Heart left ventricle (tissue), 13 donors: ENCODE data around the gene HMX2.

Source experiments
- CTCF ChIP-seq, 12 donors: fragments of 200-600 bp; sonication (generic) in 4 of 12; IDR thresholded peaks; one replicate each; pipeline versions ENCODE4 v1.5.0 to v1.8.0; 2018 to 2022; ENCODE audit warnings: antibody characterized with exemption in 12 of 12, mild to moderate bottlenecking in 5 of 12
- POLR2A ChIP-seq, 2 donors: fragments of 450-650 bp; IDR thresholded peaks; one replicate each; pipeline ENCODE4 v1.6.1; 2017; ENCODE audit warnings: antibody characterized with exemption in 2 of 2, mild to moderate bottlenecking in 2 of 2, moderate library complexity in 2 of 2
- donor health status: ischemic (EF 13 %, LVEDD 7.1; RV severe dilation, severe dysfunction).
- donor health status: DM: no; HTN: yes; CAD: no.
- donor health status: DM: no; HTN: no; CAD: no.
- donor health status: ischemic (EF 25% LVEDD 6.9; RV normal size, moderate dysfunction).
- donor health status: ischemic (EF 25% LVEDD 5.7; RV mildly dilated, moderate dysfunction).
- donor health status: ischemic (EF 35%, LVEDD 5.7; RV mildly dilated, moderate dysfunction).
- donor health status: nonischemic (EF 11% LVEDD 7.7; RV severe dilation, severe dysfunction).
- donor health status: DM: yes; HTN: yes; CAD: no.
- donor health status: PGD.
- donor health status: ischemic (EF 29% LVEDD 5.4; RV normal size, mild dysfunction).
- donor health status: nonischemic (EF 23%, LVEDD 6.1; RV moderate dilation, normal function).

- no peak for TF ChIP-seq CTCF (IDR thresholded peaks at IDR 0.05)
- no peak for TF ChIP-seq POLR2A (IDR thresholded peaks at IDR 0.05)
These were observed 3.2 kb downstream of the HMX2 start for GRCh38 chr10:123150986-123151736.
